H1 (cell line): ENCODE measurements around the gene KMT2A. TPM values are rescaled to one million over a fixed set of nuclear protein-coding genes. Genes with fewer than 3 reads are reported as not detected.
A peak's percentile ranks its signal among the peaks of the same experiment; 100 is the strongest.

ENCODE experiments used
- CTCF ChIA-PET: fragments of 300-600 bp; sonication (Branson Sonifier 250); formaldehyde crosslinking; loops from one replicate; lab custom pipeline; 2021; ENCODE audit not compliant: partially characterized antibody; lab: Charles Lee
- POLR2A ChIA-PET: fragments of 300-600 bp; sonication (Branson Sonifier 250); formaldehyde crosslinking; loops from one replicate; lab custom pipeline; 2021; ENCODE audit warnings: inconsistent platforms; ENCODE audit not compliant: partially characterized antibody; lab: Charles Lee
- DNase-seq, 2 experiments: peaks; one replicate each; pipeline versions ENCODE4 v3.0.0 to v3.0.0-alpha.2; 2010 to 2022; ENCODE audit warnings: low spot score in 2 of 2, low read depth in 1 of 2, mixed read lengths in 1 of 2
- FAIRE-seq: peaks from 2 replicates; lab custom pipeline; 2011; peaks lifted over from hg19 to GRCh38; lab: Jason Lieb, UNC
- H2AFZ ChIP-seq: 2 replicates; pipeline ENCODE4 v1.8.1; 2012; ENCODE audit warnings: low read length, inconsistent platforms
- H2AK5ac ChIP-seq: 2 replicates; pipeline ENCODE4 v1.6.1; 2013; ENCODE audit warnings: low read depth, low read length
- H2BK120ac ChIP-seq: replicated peaks from 2 replicates; pipeline ENCODE3; 2013; ENCODE audit warnings: low read depth, low read length, inconsistent platforms
- H2BK12ac ChIP-seq: 2 replicates; pipeline ENCODE4 v1.6.1; 2013; ENCODE audit warnings: low read depth, low read length
- H2BK15ac ChIP-seq: 2 replicates; pipeline ENCODE4 v1.6.1; 2013; ENCODE audit warnings: low read length
- H2BK20ac ChIP-seq: 2 replicates; pipeline ENCODE4 v1.6.1; 2013; ENCODE audit warnings: low read length
- H2BK5ac ChIP-seq: 2 replicates; pipeline ENCODE4 v1.6.1; 2013; ENCODE audit warnings: low read depth, low read length
- H3K14ac ChIP-seq: 2 replicates; pipeline ENCODE4 v1.6.1; 2013; ENCODE audit warnings: inconsistent platforms; ENCODE audit not compliant: insufficient read length
- H3K18ac ChIP-seq: 2 replicates; pipeline ENCODE4 v1.6.1; 2013; ENCODE audit warnings: low read length; ENCODE audit errors: extremely low read depth
- H3K23ac ChIP-seq: 2 replicates; pipeline ENCODE4 v1.6.1; 2013; ENCODE audit warnings: inconsistent platforms; ENCODE audit not compliant: insufficient read length
- H3K23me2 ChIP-seq: 2 replicates; pipeline ENCODE4 v1.6.1; 2013; ENCODE audit warnings: low read depth, low read length
- H3K27ac ChIP-seq: 2 replicates; pipeline ENCODE4 v1.6.1; 2011; ENCODE audit warnings: low read depth, low read length, inconsistent platforms
- H3K27me3 ChIP-seq, 4 experiments: replicated peaks in 1 of 4; 1 replicate in 1 of 4; 2 replicates in 3 of 4; pipeline versions ENCODE4 v1.6.1 to v1.8.1; 2011 to 2013; ENCODE audit warnings: low read length in 3 of 4, mild to moderate bottlenecking in 3 of 4, inconsistent platforms in 2 of 4, mixed read lengths in 2 of 4, moderate library complexity in 1 of 4; ENCODE audit not compliant: control insufficient read depth in 3 of 4, insufficient read depth in 3 of 4; ENCODE audit errors: extremely low read depth in 1 of 4
- H3K36me3 ChIP-seq, 4 experiments: 2 replicates each; pipeline versions ENCODE4 v1.6.1 to v1.8.1; 2011 to 2013; ENCODE audit warnings: mild to moderate bottlenecking in 4 of 4, low read length in 3 of 4, moderate library complexity in 2 of 4, control low read depth in 1 of 4, inconsistent platforms in 1 of 4; ENCODE audit not compliant: insufficient read depth in 4 of 4, control insufficient read depth in 2 of 4
- H3K4ac ChIP-seq: replicated peaks from 2 replicates; pipeline ENCODE3; 2013; ENCODE audit warnings: low read length, low read depth, mixed read lengths, inconsistent platforms; ENCODE audit not compliant: insufficient read length
- H3K4me1 ChIP-seq, 4 experiments: replicated peaks in 1 of 4; 1 replicate in 1 of 4; 2 replicates in 3 of 4; pipeline versions ENCODE4 v1.6.1 to v1.8.1; 2011 to 2013; ENCODE audit warnings: low read length in 3 of 4, inconsistent platforms in 2 of 4, mixed read lengths in 1 of 4; ENCODE audit not compliant: insufficient read depth in 4 of 4, control insufficient read depth in 3 of 4
- H3K4me2 ChIP-seq, 2 experiments: 2 replicates each; pipeline versions ENCODE4 v1.6.1 to v1.8.1; 2011 to 2013; ENCODE audit warnings: low read depth in 2 of 2, low read length in 2 of 2, control low read depth in 1 of 2, inconsistent platforms in 1 of 2, mild to moderate bottlenecking in 1 of 2; ENCODE audit not compliant: insufficient read depth in 1 of 2
- H3K4me3 ChIP-seq, 4 experiments: fragments of 200-600, 300-600 bp in 1 of 4; sonication (generic), shearing (Covaris generic), sonication (Bioruptor Twin) in 1 of 4; 2 replicates each; pipeline versions ENCODE4 v1.5.1 to v1.8.1; 2011 to 2016; ENCODE audit warnings: low read length in 4 of 4, low read depth in 3 of 4, control low read depth in 2 of 4, inconsistent platforms in 2 of 4, mild to moderate bottlenecking in 2 of 4, mixed read lengths in 1 of 4, moderate library complexity in 1 of 4; ENCODE audit not compliant: insufficient read depth in 2 of 4; ENCODE audit errors: extremely low read depth in 1 of 4
- H3K56ac ChIP-seq: replicated peaks from 2 replicates; pipeline ENCODE3; 2013; ENCODE audit warnings: low read depth, mild to moderate bottlenecking, mixed read lengths, low read length, inconsistent platforms; ENCODE audit not compliant: insufficient read length
- H3K79me1 ChIP-seq: 2 replicates; pipeline ENCODE4 v1.6.1; 2013; ENCODE audit warnings: low read depth, low read length, control low read depth
- H3K79me2 ChIP-seq, 2 experiments: 2 replicates each; pipeline versions ENCODE4 v1.6.1 to v1.8.1; 2012 to 2013; ENCODE audit warnings: low read length in 2 of 2, mild to moderate bottlenecking in 2 of 2, inconsistent platforms in 1 of 2; ENCODE audit not compliant: insufficient read depth in 2 of 2, control insufficient read depth in 1 of 2
- H3K9ac ChIP-seq, 4 experiments: replicated peaks in 1 of 4; 1 replicate in 1 of 4; 2 replicates in 3 of 4; pipeline versions ENCODE4 v1.6.1 to v1.8.1; 2011 to 2013; ENCODE audit warnings: low read depth in 3 of 4, low read length in 3 of 4, control low read depth in 2 of 4, mild to moderate bottlenecking in 2 of 4, moderate library complexity in 2 of 4, inconsistent platforms in 1 of 4; ENCODE audit errors: extremely low read depth in 1 of 4
- H3K9me3 ChIP-seq, 2 experiments: 2 replicates each; pipeline versions ENCODE4 v1.6.1 to v1.8.1; 2012 to 2013; ENCODE audit warnings: mild to moderate bottlenecking in 2 of 2, moderate library complexity in 2 of 2, control low read depth in 1 of 2, inconsistent platforms in 1 of 2, low read depth in 1 of 2, low read length in 1 of 2, mixed read lengths in 1 of 2; ENCODE audit not compliant: insufficient read depth in 2 of 2
- H4K20me1 ChIP-seq, 2 experiments: replicated peaks in 1 of 2; 2 replicates each; pipeline versions ENCODE3 to v1.8.1; 2011 to 2013; ENCODE audit warnings: inconsistent platforms in 2 of 2, low read length in 2 of 2, mild to moderate bottlenecking in 1 of 2; ENCODE audit not compliant: insufficient read depth in 2 of 2, control insufficient read depth in 1 of 2
- H4K5ac ChIP-seq: 2 replicates; pipeline ENCODE4 v1.6.1; 2013; ENCODE audit warnings: low read length, low read depth, mixed read lengths, inconsistent platforms; ENCODE audit not compliant: insufficient read length
- H4K8ac ChIP-seq: 2 replicates; pipeline ENCODE4 v1.8.0; 2013; ENCODE audit warnings: mild to moderate bottlenecking, moderate library complexity, low read length, inconsistent platforms; ENCODE audit not compliant: insufficient read depth; ENCODE audit errors: extremely low read depth
- H4K91ac ChIP-seq: replicated peaks from 2 replicates; pipeline ENCODE3; 2013; ENCODE audit warnings: low read length, mixed read lengths, inconsistent platforms; ENCODE audit not compliant: insufficient read length
- ATF3 ChIP-seq: IDR thresholded peaks from 2 replicates; pipeline ENCODE4 v1.6.1; 2011; ENCODE audit warnings: low read depth, mild to moderate bottlenecking, low read length; ENCODE audit not compliant: insufficient read depth
- CHD2 ChIP-seq: IDR thresholded peaks from 2 replicates; pipeline ENCODE4 v1.6.1; 2012; ENCODE audit warnings: low read length, improper control_type of control experiment
- EGR1 ChIP-seq: IDR thresholded peaks from 2 replicates; pipeline ENCODE4 v1.6.1; 2011; ENCODE audit warnings: low read depth, low read length, borderline replicate concordance
- EP300 ChIP-seq, 2 experiments: IDR thresholded peaks; 1 replicate in 1 of 2; 2 replicates in 1 of 2; pipeline ENCODE4 v1.6.1; 2011 to 2012; ENCODE audit warnings: low read depth in 2 of 2, low read length in 2 of 2, mild to moderate bottlenecking in 2 of 2, borderline replicate concordance in 1 of 2, inconsistent platforms in 1 of 2, moderate library complexity in 1 of 2
- KDM5A ChIP-seq: fragments of 200-600 bp; IDR thresholded peaks from 2 replicates; pipeline ENCODE4 v1.7.1; 2012; ENCODE audit warnings: mild to moderate bottlenecking, low read length, inconsistent platforms, mixed read lengths
- PHF8 ChIP-seq: fragments of 200-600 bp; sonication (generic); conservative IDR thresholded peaks from 2 replicates; pipeline ENCODE4 v1.7.1; 2012; ENCODE audit warnings: low read depth, mild to moderate bottlenecking, inconsistent platforms, low read length, moderate library complexity
- RFX5 ChIP-seq: IDR thresholded peaks from 2 replicates; pipeline ENCODE4 v1.6.1; 2011; ENCODE audit warnings: low read depth, low read length, improper control_type of control experiment, borderline replicate concordance
- SIX5 ChIP-seq: IDR thresholded peaks from 2 replicates; pipeline ENCODE4 v1.6.1; 2011; ENCODE audit warnings: mild to moderate bottlenecking, low read depth, low read length
- SUZ12 ChIP-seq: fragments of 200-600 bp; sonication (generic); IDR thresholded peaks from 2 replicates; pipeline ENCODE4 v1.6.1; 2012; ENCODE audit warnings: mild to moderate bottlenecking, inconsistent platforms, low read length, moderate library complexity, mixed read lengths
- TAF7 ChIP-seq: optimal IDR thresholded peaks from 2 replicates; pipeline ENCODE3; 2011; ENCODE audit warnings: low read depth, mild to moderate bottlenecking, inconsistent platforms, low read length, moderate library complexity, borderline replicate concordance
- TCF12 ChIP-seq: IDR thresholded peaks from 2 replicates; pipeline ENCODE4 v1.6.1; 2011; ENCODE audit warnings: low read depth, mild to moderate bottlenecking, low read length
- ZNF274 ChIP-seq: IDR thresholded peaks from 2 replicates; pipeline ENCODE4 v1.7.0; 2012; ENCODE audit warnings: low read length, borderline replicate concordance; ENCODE audit errors: extremely low read depth
- WGBS, 2 experiments: shearing (Covaris generic) in 1 of 2; methylation state at CpG; one replicate each; pipeline versions ENCODE4 v1.1.6 to v1.1.7; 2013 to 2015; ENCODE audit warnings: low lambda C conversion rate in 2 of 2, mixed read lengths in 2 of 2, inconsistent platforms in 1 of 2, low coverage in 1 of 2, missing lambda C conversion rate in 1 of 2; ENCODE audit not compliant: insufficient replicate concordance in 2 of 2, insufficient coverage in 1 of 2, insufficient read length in 1 of 2; ENCODE audit errors: extremely low coverage in 1 of 2, missing lambda C conversion rate in 1 of 2; 5-methylcytosine and 5-hydroxymethylcytosine counted together
- polyA plus RNA-seq, 7 experiments: library from polyadenylated mRNA; depleted of rRNA in 3 of 7; stranded (reverse) in 5 of 7; unstranded in 2 of 7; fragments of >200 nt in 5 of 7; fragments of 200-250 nt in 2 of 7; gene quantifications; 1 replicate in 5 of 7; 2 replicates in 1 of 7; 4 replicates in 1 of 7; pipeline versions ENCODE4 v1.2.1 to v1.2.3, GENCODE V29; 2011 to 2013; ENCODE audit warnings: missing spikeins in 2 of 7, mixed read lengths in 2 of 7
- total RNA-seq: library from RNA; stranded (reverse); fragmentation: NEBNext Ultra II Directional; extraction: Animal tissue kit (Norgen Biotek cat#: 25700); gene quantifications from 2 replicates; pipeline ENCODE4 v1.2.1, GENCODE V29; 2021

KMT2A gene
- total and polyA plus RNA-seq, 2 of the 8 experiments (the other 6 are each of a cell fraction or from before 2014, with no cell fraction given): 35.9 to 62.1 TPM

DNA sequence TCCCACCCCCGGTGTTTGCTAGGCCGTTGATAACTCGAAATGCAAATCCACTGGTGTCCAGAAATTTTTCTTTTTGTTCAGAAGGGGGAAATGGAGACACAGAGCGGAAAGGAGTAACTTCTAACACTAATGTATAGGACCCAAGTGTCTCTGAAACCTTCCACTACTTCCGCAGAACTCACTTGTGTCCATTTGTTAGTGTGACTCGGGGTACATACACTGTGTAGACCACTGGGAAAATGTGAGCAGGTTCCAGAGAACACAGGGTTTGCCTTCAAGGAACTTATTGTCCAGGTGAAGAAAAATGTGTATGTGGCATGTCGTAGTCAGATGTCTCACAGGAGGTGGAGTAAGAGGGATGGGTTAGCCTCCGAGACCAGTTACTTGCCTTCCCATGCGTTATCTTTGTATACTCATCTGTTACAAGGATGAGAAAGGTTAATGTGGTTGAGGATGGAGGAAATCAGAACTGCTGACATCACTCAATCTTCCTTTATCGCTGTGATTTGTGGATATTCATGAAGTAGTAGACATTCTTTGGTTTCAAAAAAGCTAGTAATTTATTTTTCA, 136.8 kb downstream of the KMT2A start:
- FAIRE-seq: no peak
- TF ChIP-seq EP300 (IDR thresholded peaks at IDR 0.05; ENCODE audit: borderline replicate concordance in 1 of 2, low read depth in 2 of 2, low read length in 2 of 2) (no peak), KDM5A (no peak), ZNF274 (no peak), SIX5 (no peak), CHD2 (no peak), RFX5 (no peak), SUZ12 (no peak), EGR1 (no peak), TAF7 (no peak), PHF8 (no peak), ATF3 (no peak), TCF12 (no peak)

More for the DNA sequence above, 136.8 kb downstream of the KMT2A start:
- Histone ChIP-seq H3K79me1 (no peaks in the 10 kb centered on the region; the same call in 1 of the 2 replicates), H3K36me3 (no peaks in the 10 kb centered on the region), H3K27me3 (no peaks in the 10 kb centered on the region), H4K91ac (no peak overlapping the region), H3K23me2 (peaks cover 7% of the 10 kb centered on the region; the same call in 1 of the 2 replicates), H3K4me3 (peak overlapping the region; percentile 94 to 100 (median 95)), H3K79me2 (peaks cover 13 to 56% of the 10 kb centered on the region in 2 experiments), H2BK120ac (no peak overlapping the region), H3K23ac (no peak overlapping the region), H3K4me1 (peaks cover 0 to 4% (median 0%) of the 10 kb centered on the region in 4 experiments; a peak in 1 of 7 replicates), H3K27ac (no peak overlapping the region; the same call in 1 of the 2 replicates), H4K20me1 (peaks cover 8 to 10% of the 10 kb centered on the region in 2 experiments), H2BK15ac (no peak overlapping the region), H4K5ac (no peak overlapping the region), H3K9me3 (no peaks in the 10 kb centered on the region), H3K56ac (no peak overlapping the region), H3K14ac (no peak overlapping the region), H3K4ac (no peak overlapping the region), H2AK5ac (no peak overlapping the region), H2AFZ (no peak overlapping the region), H3K4me2 (peak overlapping the region; percentile 81 to 91), H2BK20ac (no peak overlapping the region), H2BK5ac (no peak overlapping the region), H2BK12ac (no peak overlapping the region), H3K18ac (peak overlapping the region; percentile 95; the same call in 1 of the 2 replicates), H3K9ac (peak overlapping the region; percentile 73 to 94 (median 88)), H4K8ac (no peak overlapping the region)
- no peak for DNase-seq
- POLR2A ChIA-PET: interaction anchor here (0.6 to 1.6 kb wide), 4 partner anchors 8 to 64 kb away, joined by 3 to 7 read pairs (median 6); partner anchors contain the start of gene TMEM25
- WGBS, 2 experiments: 27% methylated on average over 10 of the region's 10 CpGs; no CpG with 5 or more reads in 1 of the 2 experiments
- CTCF ChIA-PET: interaction anchor here (0.8 to 1.2 kb wide), 2 partner anchors 36 to 117 kb away, joined by 3 read pairs; no protein-coding TSS in a partner anchor
